ENCODE data around the gene ATOH7.
"Not testable (repeated sequence)": the region's sequence is repeated elsewhere in the genome, so short reads cannot be mapped to it uniquely, and the experiment has no call there.

The ATOH7 gene

GRCh38 chr10:68231106-68231816 lies 652 bp downstream of the ATOH7 start:
- Mint-ChIP-seq H3K4me3 (peak overlapping the region; percentile 63), H3K4me1 (peaks cover 10% of the 10 kb centered on the region), H3K9me3 (no peaks in the 10 kb centered on the region), H3K27ac (ENCODE audit: low read depth) (no peak overlapping the region), H3K36me3 (ENCODE audit: insufficient read depth) (no peaks in the 10 kb centered on the region), H3K27me3 (peaks cover 55% of the 10 kb centered on the region)
- ATAC-seq (replicated peaks; ENCODE audit: extremely low read depth, poor library complexity, severe bottlenecking), result no peak
- DNase-seq (ENCODE audit: low spot score in 2 of 2), result no peak

- Mint-ChIP-seq H3K9me3 (no peaks in the 10 kb centered on the region), H3K36me3 (ENCODE audit: insufficient read depth) (no peaks in the 10 kb centered on the region), H3K4me1 (peaks cover 10% of the 10 kb centered on the region), H3K4me3 (peak overlapping the region; percentile 63), H3K27ac (ENCODE audit: low read depth) (no peak overlapping the region), H3K27me3 (peaks cover 55% of the 10 kb centered on the region)
- DNase-seq (ENCODE audit: low spot score in 2 of 2) (no peak), ATAC-seq (replicated peaks; ENCODE audit: extremely low read depth, poor library complexity, severe bottlenecking) (no peak)
Observed at GRCh38 chr10:68230268-68230667, 1.6 kb downstream of the ATOH7 start.

- H3K36me3 Mint-ChIP-seq (ENCODE audit: insufficient read depth), result no peaks in the 10 kb centered on the region
- no peaks in the 10 kb centered on the region for H3K9me3 Mint-ChIP-seq
- H3K27me3 Mint-ChIP-seq, result peaks cover 28% of the 10 kb centered on the region
- H3K27ac Mint-ChIP-seq (ENCODE audit: low read depth), result no peak overlapping the region
- no peak for ATAC-seq (replicated peaks; ENCODE audit: extremely low read depth, poor library complexity, severe bottlenecking)
- no peaks in the 10 kb centered on the region for H3K4me1 Mint-ChIP-seq
- H3K4me3 Mint-ChIP-seq, result no peak overlapping the region
- DNase-seq (ENCODE audit: low spot score in 2 of 2), result no peak
Observed at GRCh38 chr10:68224810-68225209, 7.1 kb downstream of the ATOH7 start.

GRCh38 chr10:68223535-68224165 lies 8.3 kb downstream of the ATOH7 start:
- ATAC-seq (replicated peaks; ENCODE audit: extremely low read depth, poor library complexity, severe bottlenecking) (no peak), DNase-seq (ENCODE audit: low spot score in 2 of 2) (no peak)
- no peaks in the 10 kb centered on the region for H3K4me1 Mint-ChIP-seq
- H3K36me3 Mint-ChIP-seq (ENCODE audit: insufficient read depth), result no peaks in the 10 kb centered on the region
- no peaks in the 10 kb centered on the region for H3K9me3 Mint-ChIP-seq
- H3K27ac Mint-ChIP-seq (ENCODE audit: low read depth), result no peak overlapping the region
- no peak overlapping the region for H3K4me3 Mint-ChIP-seq
- peaks cover 19% of the 10 kb centered on the region for H3K27me3 Mint-ChIP-seq

GRCh38 chr10:68222391-68222790 lies 9.5 kb downstream of the ATOH7 start:
- Mint-ChIP-seq H3K9me3 (no peaks in the 10 kb centered on the region), H3K27me3 (peaks cover 6% of the 10 kb centered on the region), H3K27ac (ENCODE audit: low read depth) (no peak overlapping the region), H3K4me3 (no peak overlapping the region), H3K36me3 (ENCODE audit: insufficient read depth) (no peaks in the 10 kb centered on the region), H3K4me1 (no peaks in the 10 kb centered on the region)
- ATAC-seq (replicated peaks; ENCODE audit: extremely low read depth, poor library complexity, severe bottlenecking) (no peak), DNase-seq (ENCODE audit: low spot score in 2 of 2) (no peak)

- Mint-ChIP-seq H3K27me3 (no peaks in the 10 kb centered on the region), H3K9me3 (no peaks in the 10 kb centered on the region), H3K36me3 (ENCODE audit: insufficient read depth) (peaks cover 2% of the 10 kb centered on the region), H3K4me1 (no peaks in the 10 kb centered on the region), H3K4me3 (no peak overlapping the region), H3K27ac (ENCODE audit: low read depth) (no peak overlapping the region)
- DNase-seq (ENCODE audit: low spot score in 2 of 2) (no peak), ATAC-seq (replicated peaks; ENCODE audit: extremely low read depth, poor library complexity, severe bottlenecking) (no peak)
Observed at GRCh38 chr10:68221196-68221595, 10.7 kb downstream of the ATOH7 start.

GRCh38 chr10:68218786-68219185 lies 13.1 kb downstream of the ATOH7 start:
- Mint-ChIP-seq H3K4me3 (no peak overlapping the region), H3K4me1 (no peaks in the 10 kb centered on the region), H3K27me3 (no peaks in the 10 kb centered on the region), H3K36me3 (ENCODE audit: insufficient read depth) (peaks cover 2% of the 10 kb centered on the region), H3K9me3 (no peaks in the 10 kb centered on the region), H3K27ac (ENCODE audit: low read depth) (no peak overlapping the region)
- DNase-seq (ENCODE audit: low spot score in 2 of 2) (no peak), ATAC-seq (replicated peaks; ENCODE audit: extremely low read depth, poor library complexity, severe bottlenecking) (no peak)

- peaks cover 13% of the 10 kb centered on the region for H3K27me3 Mint-ChIP-seq
- H3K36me3 Mint-ChIP-seq (ENCODE audit: insufficient read depth), result peaks cover 2% of the 10 kb centered on the region
- no peak overlapping the region for H3K27ac Mint-ChIP-seq (ENCODE audit: low read depth)
- DNase-seq (ENCODE audit: low spot score in 2 of 2), result no peak
- ATAC-seq (replicated peaks; ENCODE audit: extremely low read depth, poor library complexity, severe bottlenecking), result no peak
- H3K4me3 Mint-ChIP-seq, result no peak overlapping the region
- H3K4me1 Mint-ChIP-seq, result no peaks in the 10 kb centered on the region
- H3K9me3 Mint-ChIP-seq, result no peaks in the 10 kb centered on the region
Observed at GRCh38 chr10:68212721-68213352, 19.1 kb downstream of the ATOH7 start.

- no peaks in the 10 kb centered on the region for H3K4me1 Mint-ChIP-seq
- no peak overlapping the region for H3K4me3 Mint-ChIP-seq
- peaks cover 2% of the 10 kb centered on the region for H3K36me3 Mint-ChIP-seq (ENCODE audit: insufficient read depth)
- ATAC-seq (replicated peaks; ENCODE audit: extremely low read depth, poor library complexity, severe bottlenecking) (no peak), DNase-seq (ENCODE audit: low spot score in 2 of 2) (no peak)
- H3K9me3 Mint-ChIP-seq, result no peaks in the 10 kb centered on the region
- H3K27ac Mint-ChIP-seq (ENCODE audit: low read depth), result no peak overlapping the region
- peaks cover 14% of the 10 kb centered on the region for H3K27me3 Mint-ChIP-seq
Observed at GRCh38 chr10:68211669-68212068, 20.2 kb downstream of the ATOH7 start.

GRCh38 chr10:68208424-68209042 lies 23.4 kb downstream of the ATOH7 start:
- DNase-seq (ENCODE audit: low spot score in 2 of 2) (no peak), ATAC-seq (replicated peaks; ENCODE audit: extremely low read depth, poor library complexity, severe bottlenecking) (no peak)
- no peak overlapping the region for H3K4me3 Mint-ChIP-seq
- H3K4me1 Mint-ChIP-seq, result no peaks in the 10 kb centered on the region
- H3K27me3 Mint-ChIP-seq, result peaks cover 38% of the 10 kb centered on the region
- no peaks in the 10 kb centered on the region for H3K36me3 Mint-ChIP-seq (ENCODE audit: insufficient read depth)
- H3K9me3 Mint-ChIP-seq, result no peaks in the 10 kb centered on the region
- no peak overlapping the region for H3K27ac Mint-ChIP-seq (ENCODE audit: low read depth)

- ATAC-seq (replicated peaks; ENCODE audit: extremely low read depth, poor library complexity, severe bottlenecking) (no peak), DNase-seq (ENCODE audit: low spot score in 2 of 2) (no peak)
- H3K4me3 Mint-ChIP-seq, result no peak overlapping the region
- H3K36me3 Mint-ChIP-seq (ENCODE audit: insufficient read depth), result peaks cover 1% of the 10 kb centered on the region
- no peaks in the 10 kb centered on the region for H3K9me3 Mint-ChIP-seq
- no peaks in the 10 kb centered on the region for H3K4me1 Mint-ChIP-seq
- H3K27ac Mint-ChIP-seq (ENCODE audit: low read depth), result no peak overlapping the region
- peaks cover 80% of the 10 kb centered on the region for H3K27me3 Mint-ChIP-seq
Observed at GRCh38 chr10:68202960-68203353, 29.0 kb downstream of the ATOH7 start.

- no peaks in the 10 kb centered on the region for H3K9me3 Mint-ChIP-seq
- H3K36me3 Mint-ChIP-seq (ENCODE audit: insufficient read depth), result peaks cover 1% of the 10 kb centered on the region
- no peak overlapping the region for H3K4me3 Mint-ChIP-seq
- no peaks in the 10 kb centered on the region for H3K4me1 Mint-ChIP-seq
- DNase-seq (ENCODE audit: low spot score in 2 of 2), result no peak
- ATAC-seq (replicated peaks; ENCODE audit: extremely low read depth, poor library complexity, severe bottlenecking), result no peak
- no peak overlapping the region for H3K27ac Mint-ChIP-seq (ENCODE audit: low read depth)
- peaks cover 67% of the 10 kb centered on the region for H3K27me3 Mint-ChIP-seq
Observed at GRCh38 chr10:68196701-68197100, 35.2 kb downstream of the ATOH7 start.

GRCh38 chr10:68195776-68196175 lies 36.1 kb downstream of the ATOH7 start:
- not testable (repeated sequence) for DNase-seq (ENCODE audit: low spot score in 2 of 2); H3K4me1 Mint-ChIP-seq; ATAC-seq (replicated peaks; ENCODE audit: extremely low read depth, poor library complexity, severe bottlenecking); H3K36me3 Mint-ChIP-seq (ENCODE audit: insufficient read depth); H3K4me3 Mint-ChIP-seq; H3K9me3 Mint-ChIP-seq; H3K27ac Mint-ChIP-seq (ENCODE audit: low read depth)
- peaks cover 60% of the 10 kb centered on the region for H3K27me3 Mint-ChIP-seq
